Lung (tissue), 12 donors: ENCODE measurements around the gene APOBEC2. TPM values are rescaled to one million over a fixed set of nuclear protein-coding genes. Genes with fewer than 3 reads are reported as not detected.

Source experiments
- ATAC-seq: fragments of 200-7000 bp; cut with Tn5 transposase; one replicate; pipeline ENCODE4 v1.9.1; 2020; ENCODE audit warnings: moderate number of reproducible peaks; ENCODE audit not compliant: insufficient read depth, low FRiP score
- DNase-seq, 3 donors: peaks; one replicate each; pipeline ENCODE4 v3.0.0-alpha.2; 2013 to 2017
- H3K27ac ChIP-seq, 2 donors: one replicate each; pipeline ENCODE4 v1.5.1; 2013; ENCODE audit warnings: mild to moderate bottlenecking in 2 of 2, moderate library complexity in 2 of 2, control low read depth in 1 of 2, inconsistent platforms in 1 of 2, low read depth in 1 of 2, low read length in 1 of 2
- H3K27me3 ChIP-seq, 3 donors: one replicate each; pipeline ENCODE4 v1.5.1; 2013; ENCODE audit warnings: low read length in 2 of 3; ENCODE audit not compliant: control insufficient read depth in 3 of 3, insufficient read depth in 3 of 3
- H3K36me3 ChIP-seq, 4 donors: one replicate each; pipeline ENCODE4 v1.5.1; 2013; ENCODE audit warnings: low read length in 4 of 4, mild to moderate bottlenecking in 1 of 4, moderate library complexity in 1 of 4; ENCODE audit not compliant: control insufficient read depth in 4 of 4, insufficient read depth in 4 of 4
- H3K4me1 ChIP-seq, 5 donors: one replicate each; pipeline ENCODE4 v1.5.1; 2013; ENCODE audit warnings: low read length in 5 of 5, mild to moderate bottlenecking in 2 of 5, moderate library complexity in 1 of 5; ENCODE audit not compliant: control insufficient read depth in 5 of 5, insufficient read depth in 5 of 5
- H3K4me3 ChIP-seq: one replicate; pipeline ENCODE4 v1.5.1; 2013; ENCODE audit warnings: mild to moderate bottlenecking, control low read depth, moderate library complexity
- H3K9ac ChIP-seq, 2 donors: one replicate each; pipeline ENCODE4 v1.5.1; 2013; ENCODE audit warnings: low read length in 2 of 2, control low read depth in 1 of 2; ENCODE audit not compliant: insufficient read depth in 1 of 2
- H3K9me3 ChIP-seq, 4 donors: one replicate each; pipeline ENCODE4 v1.5.1; 2013; ENCODE audit warnings: low read length in 3 of 4, mild to moderate bottlenecking in 1 of 4, moderate library complexity in 1 of 4; ENCODE audit not compliant: control insufficient read depth in 4 of 4, insufficient read depth in 3 of 4
- CTCF ChIP-seq: IDR thresholded peaks from 2 replicates; pipeline ENCODE4 v1.5.1; 2012; ENCODE audit warnings: mild to moderate bottlenecking; ENCODE audit errors: control extremely low read depth, extremely low read depth
- WGBS, 2 donors: extraction: QIAGEN DNeasy Blood & Tissue Kit; methylation state at CpG; one replicate each; pipeline ENCODE4 v1.1.7; 2013; 5-methylcytosine and 5-hydroxymethylcytosine counted together
- polyA plus RNA-seq, 2 donors: library from polyadenylated mRNA; stranded (reverse); fragments of 200-250 nt; gene quantifications; one replicate each; pipeline ENCODE4 v1.2.1, GENCODE V29; 2013
- total RNA-seq, 2 donors: library from RNA; depleted of rRNA in 1 of 2; stranded (reverse); fragments of >200 nt in 1 of 2; gene quantifications; one replicate each; pipeline ENCODE4 v1.2.1, GENCODE V29; 2014 to 2021
- donor health status: control.
- donor health status: control.
- donor health status: Bipolar disorder and iron deficiency.
- donor health status: healthy.
- donor health status: DM: yes; HTN: yes; CAD: no.

The APOBEC2 gene
- total and polyA plus RNA-seq, 4 donors, result 0.10 to 0.51 (median 0.37) TPM

- H3K4me3 ChIP-seq, result no peak overlapping the region
- no peak overlapping the region for H3K9ac ChIP-seq
- no peak overlapping the region for H3K27ac ChIP-seq
- H3K4me1 ChIP-seq, result peaks cover 0 to 7% (median 0%) of the 10 kb centered on the region in 5 donors
- DNase-seq (no peak), ATAC-seq (no peak)
- no peaks in the 10 kb centered on the region for H3K9me3 ChIP-seq
- 65 to 85% methylated on average over 3 of the region's 3 CpGs for WGBS, 2 donors
- no peak for TF ChIP-seq CTCF
- no peaks in the 10 kb centered on the region for H3K27me3 ChIP-seq
- H3K36me3 ChIP-seq, result no peaks in the 10 kb centered on the region
Observed at GRCh38 chr6:41036186-41036585, 16.8 kb upstream of the APOBEC2 start.

- DNase-seq, result no peak
- no peak overlapping the region for H3K9ac ChIP-seq
- ATAC-seq, result no peak
- H3K4me3 ChIP-seq, result no peak overlapping the region
- 61 to 90% methylated on average over 2 of the region's 2 CpGs for WGBS, 2 donors
- no peaks in the 10 kb centered on the region for H3K27me3 ChIP-seq
- TF ChIP-seq CTCF, result no peak
- no peak overlapping the region for H3K27ac ChIP-seq
- peaks cover 0 to 7% (median 0%) of the 10 kb centered on the region in 5 donors for H3K4me1 ChIP-seq
- H3K36me3 ChIP-seq, result no peaks in the 10 kb centered on the region
- no peaks in the 10 kb centered on the region for H3K9me3 ChIP-seq
Observed at GRCh38 chr6:41036601-41037000, 16.4 kb upstream of the APOBEC2 start.

- no peak for ATAC-seq
- H3K27me3 ChIP-seq, result no peaks in the 10 kb centered on the region
- no peaks in the 10 kb centered on the region for H3K36me3 ChIP-seq
- no peak overlapping the region for H3K4me3 ChIP-seq
- H3K4me1 ChIP-seq, result peaks cover 0 to 7% (median 0%) of the 10 kb centered on the region in 5 donors
- no peak for TF ChIP-seq CTCF
- no peak overlapping the region for H3K27ac ChIP-seq
- H3K9me3 ChIP-seq, result no peaks in the 10 kb centered on the region
- WGBS, 2 donors, result 90 to 91% methylated on average over 13 of the region's 13 CpGs
- no peak overlapping the region for H3K9ac ChIP-seq
- no peak for DNase-seq
Observed at GRCh38 chr6:41037107-41037900, 15.7 kb upstream of the APOBEC2 start.
